ENCODE measurements around the gene GDAP1L1. TPM values are rescaled to one million over a fixed set of nuclear protein-coding genes. Genes with fewer than 3 reads are reported as not detected.
"Not testable (repeated sequence)": the region's sequence is repeated elsewhere in the genome, so short reads cannot be mapped to it uniquely, and the experiment has no call there.

GDAP1L1 gene
- total and polyA plus RNA-seq, 8 donors = 0.18 to 0.53 (median 0.38) TPM; not detected in 2

DNA sequence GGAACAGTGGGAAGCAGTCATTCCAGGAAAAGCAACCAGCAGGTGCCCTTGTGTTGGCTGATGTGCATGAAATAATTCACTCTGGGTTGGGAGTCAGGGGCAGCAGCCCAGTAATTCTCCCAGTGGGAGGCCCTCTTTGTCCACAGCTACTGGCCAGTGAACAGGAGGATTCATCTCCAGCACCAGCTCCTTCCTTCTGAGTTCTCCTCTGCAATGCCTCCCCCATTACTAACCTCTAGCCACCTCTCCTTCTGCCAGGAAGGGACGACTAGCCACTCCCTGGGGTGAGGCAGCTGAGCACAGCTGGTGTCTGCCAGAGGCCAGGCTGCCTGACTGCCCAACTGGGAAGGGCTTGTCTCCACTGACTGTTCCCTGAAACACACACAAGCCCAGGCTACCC, 77.2 kb downstream of the GDAP1L1 start:
- H3K4me3 ChIP-seq = no peak overlapping the region

DNA sequence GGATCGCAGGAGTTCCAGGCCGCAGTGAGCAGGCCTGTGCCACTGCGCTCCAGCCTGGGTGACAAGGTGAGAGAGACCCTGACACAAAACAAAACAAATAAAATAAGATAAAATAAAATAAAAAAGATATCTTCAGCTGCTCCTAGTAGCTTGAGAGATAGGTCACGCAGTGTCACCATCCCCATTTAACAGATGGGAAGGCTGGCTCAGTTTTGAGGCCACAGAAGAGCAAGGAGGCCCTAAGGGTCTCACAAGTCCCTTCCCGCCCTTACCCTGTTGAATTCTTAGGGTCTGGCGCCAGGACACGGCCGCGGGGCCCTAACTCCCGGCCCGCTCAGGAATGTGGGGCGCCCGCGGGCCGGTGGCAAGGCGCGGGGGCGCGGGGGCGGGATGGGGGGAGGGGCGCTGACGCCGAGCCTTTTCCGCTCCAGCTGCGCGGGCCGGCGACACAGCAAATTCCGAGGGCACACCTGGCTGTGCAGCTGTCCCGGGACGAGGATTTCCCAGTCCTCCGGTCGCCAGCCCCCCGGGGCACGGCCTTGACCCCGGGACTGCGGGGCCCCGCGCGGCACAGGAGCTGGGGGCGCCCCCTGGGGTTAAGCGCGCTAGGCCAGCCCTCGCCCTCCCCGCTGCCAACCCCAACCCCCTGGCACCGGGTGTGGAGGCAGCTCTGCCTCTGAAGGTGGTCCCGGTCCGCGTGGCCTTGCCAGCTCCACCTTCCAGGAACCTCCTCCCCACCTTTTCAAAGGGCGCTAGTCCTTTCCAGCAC, 79.5 kb downstream of the GDAP1L1 start:
- no peak overlapping the region for H3K27ac ChIP-seq
- intact Hi-C loops (cut with DNase I) = no loop called here
- H3K36me3 ChIP-seq = no peaks in the 10 kb centered on the region
- peaks cover 0 to 59% of the 10 kb centered on the region in 2 donors for H3K27me3 ChIP-seq
- peak overlapping the region in 1 of 2 donors; percentile 15 for H3K4me3 ChIP-seq
- H3K4me1 ChIP-seq = peaks cover 0 to 6% of the 10 kb centered on the region in 2 donors
- TF ChIP-seq, protein P1, sequence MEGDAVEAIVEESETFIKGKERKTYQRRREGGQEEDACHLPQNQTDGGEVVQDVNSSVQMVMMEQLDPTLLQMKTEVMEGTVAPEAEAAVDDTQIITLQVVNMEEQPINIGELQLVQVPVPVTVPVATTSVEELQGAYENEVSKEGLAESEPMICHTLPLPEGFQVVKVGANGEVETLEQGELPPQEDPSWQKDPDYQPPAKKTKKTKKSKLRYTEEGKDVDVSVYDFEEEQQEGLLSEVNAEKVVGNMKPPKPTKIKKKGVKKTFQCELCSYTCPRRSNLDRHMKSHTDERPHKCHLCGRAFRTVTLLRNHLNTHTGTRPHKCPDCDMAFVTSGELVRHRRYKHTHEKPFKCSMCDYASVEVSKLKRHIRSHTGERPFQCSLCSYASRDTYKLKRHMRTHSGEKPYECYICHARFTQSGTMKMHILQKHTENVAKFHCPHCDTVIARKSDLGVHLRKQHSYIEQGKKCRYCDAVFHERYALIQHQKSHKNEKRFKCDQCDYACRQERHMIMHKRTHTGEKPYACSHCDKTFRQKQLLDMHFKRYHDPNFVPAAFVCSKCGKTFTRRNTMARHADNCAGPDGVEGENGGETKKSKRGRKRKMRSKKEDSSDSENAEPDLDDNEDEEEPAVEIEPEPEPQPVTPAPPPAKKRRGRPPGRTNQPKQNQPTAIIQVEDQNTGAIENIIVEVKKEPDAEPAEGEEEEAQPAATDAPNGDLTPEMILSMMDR (IDR thresholded peaks at IDR 0.05) = no peak
- DNase-seq (no peak), ATAC-seq (no peak)
- no peaks in the 10 kb centered on the region for H3K9me3 ChIP-seq

More for the DNA sequence above, 77.2 kb downstream of the GDAP1L1 start:
- ATAC-seq (no peak), DNase-seq (no peak)
- no peak overlapping the region for H3K27ac ChIP-seq
- no peaks in the 10 kb centered on the region for H3K36me3 ChIP-seq
- H3K4me1 ChIP-seq = peaks cover 0 to 6% of the 10 kb centered on the region in 2 donors
- no peaks in the 10 kb centered on the region for H3K9me3 ChIP-seq
- intact Hi-C loops (cut with DNase I) = no loop called here
- peaks cover 0 to 53% of the 10 kb centered on the region in 2 donors for H3K27me3 ChIP-seq
- TF ChIP-seq, protein P1 (IDR thresholded peaks at IDR 0.05) = no peak

GRCh38 chr20:44327748-44328147, 80.6 kb downstream of the GDAP1L1 start:
- H3K4me1 ChIP-seq; H3K9me3 ChIP-seq; DNase-seq; ATAC-seq; H3K27ac ChIP-seq; intact Hi-C loops (cut with DNase I); H3K4me3 ChIP-seq; H3K36me3 ChIP-seq: not testable (repeated sequence)
- peaks cover 0 to 55% of the 10 kb centered on the region in 2 donors for H3K27me3 ChIP-seq

- no peak for DNase-seq
- Histone ChIP-seq H3K36me3 (no peaks in the 10 kb centered on the region), H3K27me3 (peaks cover 0 to 56% of the 10 kb centered on the region in 2 donors), H3K4me1 (peaks cover 0 to 6% of the 10 kb centered on the region in 2 donors), H3K4me3 (no peak overlapping the region), H3K27ac (no peak overlapping the region), H3K9me3 (no peaks in the 10 kb centered on the region)
- intact Hi-C loops (cut with DNase I) = no loop called here
- TF ChIP-seq, protein P1 (IDR thresholded peaks at IDR 0.05) = no peak
- no peak for ATAC-seq
These were observed 81.3 kb downstream of the GDAP1L1 start for GRCh38 chr20:44328428-44328827.

Other genes with a start within 250 kb of the GDAP1L1 start
- 1 to 10 TPM; 3.4 to 7.4 TPM for gene JPH2, start 60.1 kb upstream of the GDAP1L1 start, total RNA-seq
- 1 to 10 TPM in 3 of 6 donors, under 1 TPM in 3; 0.83 to 1.9 (median 1.1) TPM for gene JPH2, start 60.1 kb upstream of the GDAP1L1 start, polyA plus RNA-seq (ENCODE audit: insufficient read length in 6 of 6)
- 10 to 100 TPM; 22.3 to 30.0 TPM for gene OSER1, start 36.5 kb upstream of the GDAP1L1 start, total RNA-seq
- gene OSER1, start 36.5 kb upstream of the GDAP1L1 start, polyA plus RNA-seq (ENCODE audit: insufficient read length in 6 of 6) = 10 to 100 TPM; 34.4 to 44.8 (median 39.3) TPM
- gene FITM2, start 63.9 kb downstream of the GDAP1L1 start, total RNA-seq = 10 to 100 TPM; 11.4 to 15.3 TPM
- 1 to 10 TPM; 6.8 to 9.9 (median 8.0) TPM for gene FITM2, start 63.9 kb downstream of the GDAP1L1 start, polyA plus RNA-seq (ENCODE audit: insufficient read length in 6 of 6)
- gene R3HDML, start 89.7 kb downstream of the GDAP1L1 start, total RNA-seq = 1 to 10 TPM in 1 of 2 donors, not detected in 1; 2.0 TPM
- not detected for gene R3HDML, start 89.7 kb downstream of the GDAP1L1 start, polyA plus RNA-seq (ENCODE audit: insufficient read length in 6 of 6)
- gene HNF4A, start 108.4 kb downstream of the GDAP1L1 start, total RNA-seq = 1 to 10 TPM in 1 of 2 donors, under 1 TPM in 1; 0.21 to 3.5 TPM
- gene HNF4A, start 108.4 kb downstream of the GDAP1L1 start, polyA plus RNA-seq (ENCODE audit: insufficient read length in 6 of 6) = 1 to 10 TPM in 2 of 6 donors, under 1 TPM in 4; 0.70 to 1.6 (median 0.96) TPM
- gene TTPAL, start 228.6 kb downstream of the GDAP1L1 start, total RNA-seq = 10 to 100 TPM; 13.7 to 15.1 TPM
- gene TTPAL, start 228.6 kb downstream of the GDAP1L1 start, polyA plus RNA-seq (ENCODE audit: insufficient read length in 6 of 6) = 10 to 100 TPM in 5 of 6 donors, 1 to 10 TPM in 1; 9.0 to 14.0 (median 11.3) TPM

Measured in left lung (tissue), 10 donors.